Measurements from ENCODE around the gene TMED9. TPM values are rescaled to one million over a fixed set of nuclear protein-coding genes. Genes with fewer than 3 reads are reported as not detected.
A peak's percentile ranks its signal among the peaks of the same experiment; 100 is the strongest.

Gene TMED9
- total RNA-seq, 1 donor from 2014 or later = 290 TPM

DNA sequence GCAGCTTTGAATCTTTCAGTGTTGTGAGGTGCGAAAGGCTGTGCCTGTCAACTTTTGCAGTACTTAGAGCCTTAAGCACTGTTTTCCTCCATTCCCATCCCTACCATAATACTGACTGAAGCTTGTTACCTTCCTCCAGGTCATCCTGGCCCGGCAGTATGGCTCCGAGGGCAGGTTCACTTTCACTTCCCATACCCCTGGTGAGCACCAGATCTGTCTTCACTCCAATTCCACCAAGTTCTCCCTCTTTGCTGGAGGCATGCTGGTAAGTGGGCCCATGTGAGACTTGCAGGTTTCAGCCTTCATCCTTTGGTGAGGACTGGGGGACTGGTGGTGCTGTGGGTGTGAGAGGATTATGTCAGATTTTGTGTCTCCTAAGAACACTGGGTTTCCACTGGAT, 1.5 kb downstream of the TMED9 start:
- TF ChIP-seq, protein P1, sequence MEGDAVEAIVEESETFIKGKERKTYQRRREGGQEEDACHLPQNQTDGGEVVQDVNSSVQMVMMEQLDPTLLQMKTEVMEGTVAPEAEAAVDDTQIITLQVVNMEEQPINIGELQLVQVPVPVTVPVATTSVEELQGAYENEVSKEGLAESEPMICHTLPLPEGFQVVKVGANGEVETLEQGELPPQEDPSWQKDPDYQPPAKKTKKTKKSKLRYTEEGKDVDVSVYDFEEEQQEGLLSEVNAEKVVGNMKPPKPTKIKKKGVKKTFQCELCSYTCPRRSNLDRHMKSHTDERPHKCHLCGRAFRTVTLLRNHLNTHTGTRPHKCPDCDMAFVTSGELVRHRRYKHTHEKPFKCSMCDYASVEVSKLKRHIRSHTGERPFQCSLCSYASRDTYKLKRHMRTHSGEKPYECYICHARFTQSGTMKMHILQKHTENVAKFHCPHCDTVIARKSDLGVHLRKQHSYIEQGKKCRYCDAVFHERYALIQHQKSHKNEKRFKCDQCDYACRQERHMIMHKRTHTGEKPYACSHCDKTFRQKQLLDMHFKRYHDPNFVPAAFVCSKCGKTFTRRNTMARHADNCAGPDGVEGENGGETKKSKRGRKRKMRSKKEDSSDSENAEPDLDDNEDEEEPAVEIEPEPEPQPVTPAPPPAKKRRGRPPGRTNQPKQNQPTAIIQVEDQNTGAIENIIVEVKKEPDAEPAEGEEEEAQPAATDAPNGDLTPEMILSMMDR (IDR thresholded peaks at IDR 0.05) = no peak
- peaks cover 22% of the 10 kb centered on the region for H3K36me3 Mint-ChIP-seq (ENCODE audit: low read depth)
- no peak overlapping the region for H3K27ac Mint-ChIP-seq (ENCODE audit: unreplicated experiment)

DNA sequence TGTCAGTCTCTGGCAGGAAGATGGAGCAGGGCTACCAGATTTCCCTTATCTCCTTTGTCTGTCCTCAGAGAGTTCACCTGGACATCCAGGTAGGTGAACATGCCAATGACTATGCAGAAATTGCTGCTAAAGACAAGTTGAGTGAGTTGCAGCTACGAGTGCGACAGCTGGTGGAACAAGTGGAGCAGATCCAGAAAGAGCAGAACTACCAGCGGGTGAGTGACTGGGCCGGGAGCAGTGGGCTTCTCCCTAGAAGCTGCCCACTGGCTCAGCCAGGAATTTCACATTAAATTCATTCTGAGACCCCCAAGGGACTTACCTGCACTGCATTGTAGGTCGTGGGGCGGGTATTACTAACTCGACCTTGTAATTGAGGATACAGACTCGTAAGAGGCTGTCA, 2.1 kb downstream of the TMED9 start:
- H3K4me3 Mint-ChIP-seq (ENCODE audit: unreplicated experiment) = no peak overlapping the region
- TF ChIP-seq, protein P1 (IDR thresholded peaks at IDR 0.05) = no peak

More for the DNA sequence above, 1.5 kb downstream of the TMED9 start:
- Mint-ChIP-seq H3K4me1 (ENCODE audit: low read depth) (peaks cover 36% of the 10 kb centered on the region), H3K9me3 (ENCODE audit: low read depth) (no peaks in the 10 kb centered on the region), H3K4me3 (ENCODE audit: unreplicated experiment) (peak overlapping the region; percentile 100), H3K27me3 (ENCODE audit: low read depth) (peaks cover 18% of the 10 kb centered on the region)
- no peak for DNase-seq (ENCODE audit: low spot score)

DNA sequence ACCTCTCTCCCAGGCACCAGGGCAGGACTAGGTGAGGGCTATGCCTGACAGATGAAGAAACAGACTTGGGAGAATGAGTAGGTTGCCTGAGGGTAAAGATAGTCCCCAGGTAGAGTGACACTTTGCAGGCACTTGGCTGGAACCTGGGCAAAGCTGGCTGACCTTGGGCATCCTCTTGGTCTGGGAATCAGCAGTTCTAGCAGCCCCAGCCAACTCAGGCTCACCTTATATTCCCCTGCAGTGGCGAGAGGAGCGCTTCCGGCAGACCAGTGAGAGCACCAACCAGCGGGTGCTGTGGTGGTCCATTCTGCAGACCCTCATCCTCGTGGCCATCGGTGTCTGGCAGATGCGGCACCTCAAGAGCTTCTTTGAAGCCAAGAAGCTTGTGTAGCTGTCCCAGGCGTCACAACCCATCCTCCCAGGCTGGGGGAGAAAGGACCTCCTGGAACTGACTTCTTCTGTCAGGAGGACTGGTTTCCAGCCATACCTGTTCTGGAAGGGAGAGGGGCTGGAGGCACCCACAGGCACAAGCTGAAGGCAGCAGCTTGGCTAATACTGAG, 3.1 kb downstream of the TMED9 start:
- Mint-ChIP-seq H3K4me1 (ENCODE audit: low read depth) (peaks cover 44% of the 10 kb centered on the region), H3K36me3 (ENCODE audit: low read depth) (peaks cover 22% of the 10 kb centered on the region), H3K27me3 (ENCODE audit: low read depth) (peaks cover 8% of the 10 kb centered on the region), H3K27ac (ENCODE audit: unreplicated experiment) (no peak overlapping the region), H3K4me3 (ENCODE audit: unreplicated experiment) (no peak overlapping the region), H3K9me3 (ENCODE audit: low read depth) (no peaks in the 10 kb centered on the region)
- TF ChIP-seq, protein P1 (IDR thresholded peaks at IDR 0.05) = no peak
- no peak for DNase-seq (ENCODE audit: low spot score)

More for the DNA sequence above, 2.1 kb downstream of the TMED9 start:
- Mint-ChIP-seq H3K36me3 (ENCODE audit: low read depth) (peaks cover 22% of the 10 kb centered on the region), H3K27ac (ENCODE audit: unreplicated experiment) (no peak overlapping the region), H3K4me1 (ENCODE audit: low read depth) (peaks cover 41% of the 10 kb centered on the region), H3K9me3 (ENCODE audit: low read depth) (no peaks in the 10 kb centered on the region), H3K27me3 (ENCODE audit: low read depth) (peaks cover 15% of the 10 kb centered on the region)
- DNase-seq (ENCODE audit: low spot score) = no peak

DNA sequence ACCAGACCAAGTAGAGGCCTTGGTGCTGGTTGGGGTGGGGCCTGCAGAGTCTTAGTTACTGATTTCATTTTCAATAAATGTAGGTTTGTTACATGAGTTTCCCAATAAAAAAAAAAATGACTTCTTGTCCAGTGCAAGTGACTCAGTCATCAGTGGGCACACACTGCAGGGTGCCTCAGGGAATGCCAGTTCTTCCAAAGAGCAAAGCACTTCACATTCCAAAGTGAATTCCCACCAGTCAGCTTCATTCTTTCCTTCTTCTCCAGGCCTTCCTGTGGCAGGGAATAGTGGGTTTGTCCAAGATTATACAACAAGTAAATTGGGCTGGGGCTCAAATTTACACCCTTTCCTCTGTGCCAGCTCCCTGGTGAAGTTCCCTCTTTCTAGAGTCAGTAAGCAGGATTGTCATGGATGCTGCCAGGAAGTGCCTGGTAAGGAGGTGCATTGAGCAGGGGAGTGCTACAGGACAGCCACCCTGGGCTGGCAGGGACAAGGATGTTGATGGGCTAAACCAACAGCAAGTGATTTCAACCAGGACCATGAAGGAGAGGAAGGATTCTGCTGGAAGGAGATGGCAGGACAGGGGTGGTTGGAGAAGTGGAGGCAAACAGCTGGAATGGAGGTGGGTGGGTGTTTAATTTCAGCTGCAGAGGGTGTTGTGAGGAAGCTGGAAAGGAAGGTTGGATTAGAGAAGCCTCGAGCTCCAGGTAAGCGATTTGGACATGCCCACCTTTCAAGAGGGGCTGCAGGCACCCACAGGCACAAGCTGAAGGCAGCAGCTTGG, 4.2 kb downstream of the TMED9 start:
- peak overlapping the region; percentile 78 for H3K27ac Mint-ChIP-seq (ENCODE audit: unreplicated experiment)
- TF ChIP-seq, protein P1 (IDR thresholded peaks at IDR 0.05) = no peak
- H3K4me3 Mint-ChIP-seq (ENCODE audit: unreplicated experiment) = no peak overlapping the region
- H3K36me3 Mint-ChIP-seq (ENCODE audit: low read depth) = peaks cover 22% of the 10 kb centered on the region
- no peak for DNase-seq (ENCODE audit: low spot score)
- no peaks in the 10 kb centered on the region for H3K27me3 Mint-ChIP-seq (ENCODE audit: low read depth)
- peaks cover 52% of the 10 kb centered on the region for H3K4me1 Mint-ChIP-seq (ENCODE audit: low read depth)
- H3K9me3 Mint-ChIP-seq (ENCODE audit: low read depth) = no peaks in the 10 kb centered on the region

DNA sequence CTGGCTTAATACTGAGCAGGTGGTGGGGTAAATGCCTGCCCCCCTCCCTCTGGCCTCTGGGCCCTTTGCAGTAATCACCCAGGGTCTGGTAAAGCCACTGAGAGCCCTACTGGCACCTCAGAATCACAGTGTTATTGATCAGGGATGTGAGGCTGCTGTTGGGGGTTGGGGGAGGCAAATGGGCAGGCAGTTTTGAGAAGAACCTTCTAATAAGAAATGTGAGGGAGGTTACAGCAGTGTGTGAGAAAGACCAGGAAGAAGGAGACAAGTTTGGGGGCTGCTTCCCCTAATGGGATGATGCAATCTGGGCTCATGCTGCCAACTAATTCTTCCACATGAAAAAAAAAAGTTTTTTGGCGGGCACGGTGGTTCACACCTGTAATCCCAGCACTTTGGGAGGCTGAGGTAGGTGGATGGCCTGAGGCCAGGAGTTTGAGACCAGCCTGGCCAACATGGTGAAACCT, 4.8 kb downstream of the TMED9 start:
- Mint-ChIP-seq H3K4me1 (ENCODE audit: low read depth) (peaks cover 57% of the 10 kb centered on the region), H3K27me3 (ENCODE audit: low read depth) (no peaks in the 10 kb centered on the region), H3K9me3 (ENCODE audit: low read depth) (no peaks in the 10 kb centered on the region), H3K4me3 (ENCODE audit: unreplicated experiment) (no peak overlapping the region), H3K36me3 (ENCODE audit: low read depth) (peaks cover 22% of the 10 kb centered on the region), H3K27ac (ENCODE audit: unreplicated experiment) (peak overlapping the region; percentile 0)
- TF ChIP-seq, protein P1 (IDR thresholded peaks at IDR 0.05) = no peak
- no peak for DNase-seq (ENCODE audit: low spot score)

Data from chondrocyte (in vitro differentiated cells).